Measurements from ENCODE around the gene KRT85. TPM values are rescaled to one million over a fixed set of nuclear protein-coding genes. Genes with fewer than 3 reads are reported as not detected.

KRT85 gene
- total RNA-seq, 1 donor from 2014 or later = not detected

GRCh38 chr12:52356762-52357580 is 10.3 kb downstream of the KRT85 start:
- DNase-seq = no peak
- Mint-ChIP-seq H3K36me3 (ENCODE audit: unreplicated experiment) (no peaks in the 10 kb centered on the region), H3K4me1 (ENCODE audit: low read depth, unreplicated experiment) (no peaks in the 10 kb centered on the region), H3K9me3 (ENCODE audit: unreplicated experiment) (peaks cover 3% of the 10 kb centered on the region), H3K27ac (ENCODE audit: unreplicated experiment) (no peak overlapping the region), H3K27me3 (ENCODE audit: unreplicated experiment) (peaks cover 13% of the 10 kb centered on the region), H3K4me3 (ENCODE audit: unreplicated experiment) (no peak overlapping the region)
- TF ChIP-seq, protein P1, sequence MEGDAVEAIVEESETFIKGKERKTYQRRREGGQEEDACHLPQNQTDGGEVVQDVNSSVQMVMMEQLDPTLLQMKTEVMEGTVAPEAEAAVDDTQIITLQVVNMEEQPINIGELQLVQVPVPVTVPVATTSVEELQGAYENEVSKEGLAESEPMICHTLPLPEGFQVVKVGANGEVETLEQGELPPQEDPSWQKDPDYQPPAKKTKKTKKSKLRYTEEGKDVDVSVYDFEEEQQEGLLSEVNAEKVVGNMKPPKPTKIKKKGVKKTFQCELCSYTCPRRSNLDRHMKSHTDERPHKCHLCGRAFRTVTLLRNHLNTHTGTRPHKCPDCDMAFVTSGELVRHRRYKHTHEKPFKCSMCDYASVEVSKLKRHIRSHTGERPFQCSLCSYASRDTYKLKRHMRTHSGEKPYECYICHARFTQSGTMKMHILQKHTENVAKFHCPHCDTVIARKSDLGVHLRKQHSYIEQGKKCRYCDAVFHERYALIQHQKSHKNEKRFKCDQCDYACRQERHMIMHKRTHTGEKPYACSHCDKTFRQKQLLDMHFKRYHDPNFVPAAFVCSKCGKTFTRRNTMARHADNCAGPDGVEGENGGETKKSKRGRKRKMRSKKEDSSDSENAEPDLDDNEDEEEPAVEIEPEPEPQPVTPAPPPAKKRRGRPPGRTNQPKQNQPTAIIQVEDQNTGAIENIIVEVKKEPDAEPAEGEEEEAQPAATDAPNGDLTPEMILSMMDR (IDR thresholded peaks at IDR 0.05; ENCODE audit: partially characterized antibody, unreplicated experiment) = no peak

- DNase-seq = no peak
- Mint-ChIP-seq H3K36me3 (ENCODE audit: unreplicated experiment) (no peaks in the 10 kb centered on the region), H3K27me3 (ENCODE audit: unreplicated experiment) (peaks cover 16% of the 10 kb centered on the region), H3K4me1 (ENCODE audit: low read depth, unreplicated experiment) (no peaks in the 10 kb centered on the region), H3K9me3 (ENCODE audit: unreplicated experiment) (peaks cover 3% of the 10 kb centered on the region), H3K4me3 (ENCODE audit: unreplicated experiment) (no peak overlapping the region), H3K27ac (ENCODE audit: unreplicated experiment) (no peak overlapping the region)
- TF ChIP-seq, protein P1 (IDR thresholded peaks at IDR 0.05; ENCODE audit: partially characterized antibody, unreplicated experiment) = no peak
Measured at GRCh38 chr12:52356031-52356761, 11.1 kb downstream of the KRT85 start.

DNA sequence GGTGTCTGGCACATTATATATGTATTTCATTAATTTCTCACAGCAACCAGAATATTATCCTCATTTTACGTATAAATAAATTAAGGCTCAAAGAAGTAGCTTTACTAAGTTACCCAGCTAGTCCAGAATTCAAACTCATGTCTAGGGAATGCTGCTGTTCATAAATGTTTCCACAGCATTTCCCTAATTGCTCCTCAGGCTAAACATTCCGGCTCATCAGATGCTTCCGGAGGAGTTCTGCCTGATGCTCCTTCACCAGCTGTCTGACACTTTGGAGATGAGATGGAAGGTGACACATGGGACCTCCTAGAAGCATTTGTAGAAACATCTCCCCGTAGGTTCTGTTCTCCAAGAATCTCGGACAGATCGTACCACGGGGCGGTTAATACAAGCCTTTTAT is 12.1 kb downstream of the KRT85 start:
- H3K4me3 Mint-ChIP-seq (ENCODE audit: unreplicated experiment) = no peak overlapping the region
- no peaks in the 10 kb centered on the region for H3K36me3 Mint-ChIP-seq (ENCODE audit: unreplicated experiment)
- TF ChIP-seq, protein P1 (IDR thresholded peaks at IDR 0.05; ENCODE audit: partially characterized antibody, unreplicated experiment) = no peak
- H3K4me1 Mint-ChIP-seq (ENCODE audit: low read depth, unreplicated experiment) = no peaks in the 10 kb centered on the region
- no peak for DNase-seq
- H3K9me3 Mint-ChIP-seq (ENCODE audit: unreplicated experiment) = peaks cover 3% of the 10 kb centered on the region
- H3K27ac Mint-ChIP-seq (ENCODE audit: unreplicated experiment) = no peak overlapping the region
- peaks cover 14% of the 10 kb centered on the region for H3K27me3 Mint-ChIP-seq (ENCODE audit: unreplicated experiment)

DNA sequence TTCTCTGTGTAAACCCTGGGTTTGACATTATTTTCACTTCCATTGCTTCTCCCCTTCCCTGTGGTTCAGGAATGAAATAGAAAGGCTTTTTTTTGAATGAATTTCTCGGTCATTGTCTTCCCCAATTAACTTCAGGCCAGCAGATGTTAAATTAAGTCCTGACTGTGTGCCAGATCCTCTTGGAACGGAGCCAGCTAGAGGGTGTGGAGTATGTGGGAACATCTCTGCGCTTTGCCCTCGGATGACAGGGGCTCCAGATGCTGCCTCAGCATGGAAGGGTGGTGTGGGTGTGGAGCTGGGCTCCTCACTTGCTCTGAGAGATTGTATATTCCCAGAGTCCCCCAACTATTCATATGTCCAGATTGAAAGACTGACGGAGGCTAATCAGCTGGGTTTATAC is 13.1 kb downstream of the KRT85 start:
- Mint-ChIP-seq H3K9me3 (ENCODE audit: unreplicated experiment) (no peaks in the 10 kb centered on the region), H3K27me3 (ENCODE audit: unreplicated experiment) (peaks cover 8% of the 10 kb centered on the region), H3K36me3 (ENCODE audit: unreplicated experiment) (no peaks in the 10 kb centered on the region), H3K27ac (ENCODE audit: unreplicated experiment) (no peak overlapping the region), H3K4me1 (ENCODE audit: low read depth, unreplicated experiment) (no peaks in the 10 kb centered on the region), H3K4me3 (ENCODE audit: unreplicated experiment) (no peak overlapping the region)
- TF ChIP-seq, protein P1 (IDR thresholded peaks at IDR 0.05; ENCODE audit: partially characterized antibody, unreplicated experiment) = no peak
- DNase-seq = no peak

- Mint-ChIP-seq H3K36me3 (ENCODE audit: unreplicated experiment) (no peaks in the 10 kb centered on the region), H3K27me3 (ENCODE audit: unreplicated experiment) (peaks cover 8% of the 10 kb centered on the region), H3K4me1 (ENCODE audit: low read depth, unreplicated experiment) (no peaks in the 10 kb centered on the region), H3K4me3 (ENCODE audit: unreplicated experiment) (no peak overlapping the region), H3K27ac (ENCODE audit: unreplicated experiment) (no peak overlapping the region), H3K9me3 (ENCODE audit: unreplicated experiment) (no peaks in the 10 kb centered on the region)
- TF ChIP-seq, protein P1 (IDR thresholded peaks at IDR 0.05; ENCODE audit: partially characterized antibody, unreplicated experiment) = no peak
- no peak for DNase-seq
Measured at GRCh38 chr12:52353766-52354165, 13.5 kb downstream of the KRT85 start.

Measured in glutamatergic neuron (in vitro differentiated cells).